GM19035 (cell line): ENCODE results near the gene RHNO1.

ENCODE experiments used
- ATAC-seq: cut with Tn5 transposase; IDR thresholded peaks from one replicate; pipeline ENCODE4 v1.9.1; 2021; ENCODE audit not compliant: unreplicated experiment

Gene RHNO1

GRCh38 chr12:2900642-2901041 is 23.6 kb downstream of the RHNO1 start:
- ATAC-seq = no peak

GRCh38 chr12:2902272-2902880 is 25.4 kb downstream of the RHNO1 start:
- no peak for ATAC-seq

- no peak for ATAC-seq
Measured at GRCh38 chr12:2904260-2904659, 27.2 kb downstream of the RHNO1 start.

- no peak for ATAC-seq
Measured at GRCh38 chr12:2912216-2912575, 35.2 kb downstream of the RHNO1 start.

GRCh38 chr12:2919249-2919648 is 42.2 kb downstream of the RHNO1 start:
- no peak for ATAC-seq

GRCh38 chr12:2922329-2922728 is 45.3 kb downstream of the RHNO1 start:
- no peak for ATAC-seq

GRCh38 chr12:2923057-2923456 is 46.0 kb downstream of the RHNO1 start:
- no peak for ATAC-seq

- no peak for ATAC-seq
Measured at GRCh38 chr12:2924019-2924418, 47.0 kb downstream of the RHNO1 start.

- no peak for ATAC-seq
Measured at GRCh38 chr12:2925322-2925995, 48.4 kb downstream of the RHNO1 start.

GRCh38 chr12:2930865-2931264 is 53.8 kb downstream of the RHNO1 start:
- no peak for ATAC-seq

- no peak for ATAC-seq
Measured at GRCh38 chr12:2933586-2933985, 56.6 kb downstream of the RHNO1 start.

GRCh38 chr12:2934371-2934770 is 57.3 kb downstream of the RHNO1 start:
- ATAC-seq = no peak

GRCh38 chr12:2936301-2936700 is 59.3 kb downstream of the RHNO1 start:
- ATAC-seq = no peak

- no peak for ATAC-seq
Measured at GRCh38 chr12:2937500-2937899, 60.5 kb downstream of the RHNO1 start.
